Measurements from ENCODE around the gene PRIM1.

GRCh38 chr12:56709759-56710376 is 42.3 kb downstream of the PRIM1 start:
- TF ChIP-seq POLR2A (IDR thresholded peaks at IDR 0.05; ENCODE audit: low read depth, low read length) (no peak), TAF1 (IDR thresholded peaks at IDR 0.05; ENCODE audit: low read depth, low read length) (no peak)
